ENCODE results near the gene VPS16.

DNA sequence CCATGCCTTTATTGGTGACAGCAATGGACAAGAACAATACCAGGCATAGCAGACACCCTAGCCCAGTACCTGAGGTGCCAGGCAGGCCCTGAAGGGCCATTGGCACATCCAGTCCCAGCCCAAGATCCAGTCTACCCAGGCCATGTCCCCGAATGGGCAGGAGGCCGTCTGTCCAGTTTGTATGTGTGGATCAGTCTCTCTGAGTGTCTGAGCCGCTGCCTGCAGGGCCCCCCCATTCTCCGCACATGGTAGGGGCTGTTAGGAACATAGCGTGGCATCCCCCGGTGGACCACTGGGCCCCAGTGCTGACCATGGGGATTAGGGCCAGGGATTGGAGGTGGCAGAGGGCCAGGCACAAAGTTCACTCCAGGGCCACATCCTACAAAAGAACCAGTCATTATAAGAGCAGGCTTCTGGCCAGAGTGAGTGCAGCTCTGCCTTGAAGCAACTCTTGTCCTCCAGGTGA is 5.2 kb upstream of the VPS16 start:
- TF ChIP-seq, protein P1, sequence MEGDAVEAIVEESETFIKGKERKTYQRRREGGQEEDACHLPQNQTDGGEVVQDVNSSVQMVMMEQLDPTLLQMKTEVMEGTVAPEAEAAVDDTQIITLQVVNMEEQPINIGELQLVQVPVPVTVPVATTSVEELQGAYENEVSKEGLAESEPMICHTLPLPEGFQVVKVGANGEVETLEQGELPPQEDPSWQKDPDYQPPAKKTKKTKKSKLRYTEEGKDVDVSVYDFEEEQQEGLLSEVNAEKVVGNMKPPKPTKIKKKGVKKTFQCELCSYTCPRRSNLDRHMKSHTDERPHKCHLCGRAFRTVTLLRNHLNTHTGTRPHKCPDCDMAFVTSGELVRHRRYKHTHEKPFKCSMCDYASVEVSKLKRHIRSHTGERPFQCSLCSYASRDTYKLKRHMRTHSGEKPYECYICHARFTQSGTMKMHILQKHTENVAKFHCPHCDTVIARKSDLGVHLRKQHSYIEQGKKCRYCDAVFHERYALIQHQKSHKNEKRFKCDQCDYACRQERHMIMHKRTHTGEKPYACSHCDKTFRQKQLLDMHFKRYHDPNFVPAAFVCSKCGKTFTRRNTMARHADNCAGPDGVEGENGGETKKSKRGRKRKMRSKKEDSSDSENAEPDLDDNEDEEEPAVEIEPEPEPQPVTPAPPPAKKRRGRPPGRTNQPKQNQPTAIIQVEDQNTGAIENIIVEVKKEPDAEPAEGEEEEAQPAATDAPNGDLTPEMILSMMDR (IDR thresholded peaks at IDR 0.05; ENCODE audit: insufficient read depth, low read length, poor library complexity, severe bottlenecking): no peak
- no peak for TF ChIP-seq EZH2phosphoT487 (conservative IDR thresholded peaks at IDR 0.05; ENCODE audit: low read length)

Data from SU-DHL-6 (cell line).